ENCODE data around the gene BACE2.

GRCh38 chr21:41158026-41158425 is 9.9 kb upstream of the BACE2 start:
- TF ChIP-seq CTCF (IDR thresholded peaks at IDR 0.05; ENCODE audit: low read depth, low read length, missing input control) (no peak), RAD21 (IDR thresholded peaks at IDR 0.05) (no peak), YY1 (IDR thresholded peaks at IDR 0.05) (no peak), EGR1 (IDR thresholded peaks at IDR 0.05; ENCODE audit: low read depth in 2 of 2) (no peak), TAF1 (conservative IDR thresholded peaks at IDR 0.05) (no peak)

All from liver (tissue), 3 donors.